Neural cell (in vitro differentiated cells): ENCODE measurements around the gene SNTB2. TPM values are rescaled to one million over a fixed set of nuclear protein-coding genes. Genes with fewer than 3 reads are reported as not detected.
"Not testable (repeated sequence)": the region's sequence is repeated elsewhere in the genome, so short reads cannot be mapped to it uniquely, and the experiment has no call there.

Experiments used
- H2AFZ ChIP-seq: fragments of 200-600, 300-800 bp; sonication (generic), shearing (Covaris generic); 2 replicates; pipeline ENCODE4 v1.6.0; 2014; ENCODE audit warnings: low read depth, mild to moderate bottlenecking, antibody characterized with exemption, low read length, moderate library complexity
- H3F3A ChIP-seq: fragments of 200-600 bp; shearing (Covaris generic); 2 replicates; pipeline ENCODE4 v1.6.1; 2016; ENCODE audit warnings: mild to moderate bottlenecking, moderate library complexity, mixed read lengths, antibody characterized with exemption, low read length; ENCODE audit not compliant: insufficient read depth, poor library complexity, severe bottlenecking
- H3K27ac ChIP-seq: fragments of 200-600, 300-800 bp; sonication (generic), shearing (Covaris generic); 2 replicates; pipeline ENCODE4 v1.5.1; 2014; ENCODE audit warnings: mild to moderate bottlenecking, low read length, moderate library complexity
- H3K27me3 ChIP-seq: fragments of 300-800, 200-600 bp; sonication (generic), shearing (Covaris generic); 2 replicates; pipeline ENCODE4 v1.6.0; 2014; ENCODE audit warnings: mild to moderate bottlenecking, low read depth, low read length, moderate library complexity; ENCODE audit not compliant: insufficient read depth
- H3K36me3 ChIP-seq: fragments of 300-800, 200-600 bp; sonication (generic), shearing (Covaris generic); 2 replicates; pipeline ENCODE4 v1.5.1; 2014; ENCODE audit warnings: mild to moderate bottlenecking, antibody characterized with exemption, low read length, moderate library complexity; ENCODE audit not compliant: insufficient read depth
- H3K4me2 ChIP-seq: fragments of 300-800, 200-600 bp; sonication (generic), shearing (Covaris generic); 2 replicates; pipeline ENCODE4 v1.6.0; 2014; ENCODE audit warnings: mild to moderate bottlenecking, low read length
- H3K4me3 ChIP-seq: fragments of 300-800, 200-600 bp; sonication (generic), shearing (Covaris generic); 2 replicates; pipeline ENCODE4 v1.5.1; 2014; ENCODE audit warnings: mild to moderate bottlenecking, low read length, moderate library complexity
- H3K79me2 ChIP-seq: fragments of 200-600 bp; shearing (Covaris generic); replicated peaks from 2 replicates; pipeline ENCODE4 v1.6.0; 2014; ENCODE audit warnings: mild to moderate bottlenecking, low read length, moderate library complexity; ENCODE audit not compliant: insufficient read depth
- H3K9ac ChIP-seq: fragments of 300-800, 200-600 bp; sonication (generic), shearing (Covaris generic); 2 replicates; pipeline ENCODE4 v1.6.1; 2016; ENCODE audit warnings: mild to moderate bottlenecking, low read length, mixed read lengths
- H3K9me2 ChIP-seq: fragments of 200-600 bp; shearing (Covaris generic); 2 replicates; pipeline ENCODE4 v1.6.1; 2016; ENCODE audit warnings: mild to moderate bottlenecking, low read length, mixed read lengths; ENCODE audit not compliant: insufficient read depth
- H3K9me3 ChIP-seq: fragments of 200-600, 300-800 bp; sonication (generic), shearing (Covaris generic); 2 replicates; pipeline ENCODE4 v1.6.1; 2016; ENCODE audit warnings: mild to moderate bottlenecking, mixed run types, low read length, moderate library complexity, mixed read lengths
- H4K20me1 ChIP-seq: fragments of 200-600 bp; shearing (Covaris generic); 2 replicates; pipeline ENCODE4 v1.6.1; 2016; ENCODE audit warnings: mild to moderate bottlenecking, mixed run types; ENCODE audit not compliant: insufficient read depth
- EP300 ChIP-seq: fragments of 450-650 bp; conservative IDR thresholded peaks from 2 replicates; pipeline ENCODE4 v1.6.1; 2014; ENCODE audit warnings: antibody characterized with exemption, mild to moderate bottlenecking, moderate library complexity; ENCODE audit not compliant: poor library complexity, severe bottlenecking
- EZH2 ChIP-seq: fragments of 200-600, 300-800 bp; shearing (Covaris generic), sonication (generic); IDR thresholded peaks from 2 replicates; pipeline ENCODE4 v1.6.1; 2014; ENCODE audit warnings: antibody characterized with exemption, low read length, borderline replicate concordance, mild to moderate bottlenecking; ENCODE audit not compliant: insufficient read depth, poor library complexity, severe bottlenecking
- MXI1 ChIP-seq: fragments of 450-650 bp; conservative IDR thresholded peaks from 2 replicates; pipeline ENCODE4 v1.6.1; 2014; ENCODE audit warnings: antibody characterized with exemption, mild to moderate bottlenecking; ENCODE audit not compliant: poor library complexity, severe bottlenecking
- POLR2AphosphoS5 ChIP-seq: IDR thresholded peaks from 2 replicates; pipeline ENCODE4 v1.6.1; 2012
- RAD21 ChIP-seq: fragments of 450-650 bp; conservative IDR thresholded peaks from 2 replicates; pipeline ENCODE4 v1.6.1; 2014; ENCODE audit warnings: antibody characterized with exemption, mild to moderate bottlenecking, moderate library complexity
- REST ChIP-seq: IDR thresholded peaks from 2 replicates; pipeline ENCODE4 v1.6.1; 2012; ENCODE audit warnings: borderline replicate concordance
- SMC3 ChIP-seq: fragments of 450-650 bp; conservative IDR thresholded peaks from 2 replicates; pipeline ENCODE4 v1.6.1; 2014; ENCODE audit warnings: antibody characterized with exemption, mild to moderate bottlenecking, moderate library complexity; ENCODE audit not compliant: poor library complexity
- TAF1 ChIP-seq: IDR thresholded peaks from 2 replicates; pipeline ENCODE4 v1.6.1; 2012; ENCODE audit warnings: low read depth
- polyA plus RNA-seq: library from polyadenylated mRNA; depleted of rRNA; stranded (reverse); fragments of >200 nt; gene quantifications from 2 replicates; pipeline ENCODE4 v1.2.3, GENCODE V29; 2014
- TF ChIP-seq, protein P1 (sequence below): fragments of 450-650 bp; IDR thresholded peaks from 2 replicates; pipeline ENCODE4 v1.5.1; 2014; ENCODE audit warnings: antibody characterized with exemption, mild to moderate bottlenecking, moderate library complexity; ENCODE audit not compliant: poor library complexity, severe bottlenecking

The SNTB2 gene
- polyA plus RNA-seq, 1 donor from 2014 or later: 7.0 TPM

GRCh38 chr16:69253870-69254341 lies 66.9 kb downstream of the SNTB2 start:
- Histone ChIP-seq H3K27me3 (no peaks in the 10 kb centered on the region), H3K4me3 (no peak overlapping the region), H3K9me3 (no peaks in the 10 kb centered on the region), H3K27ac (no peak overlapping the region), H4K20me1 (no peaks in the 10 kb centered on the region), H3K79me2 (peaks cover 4% of the 10 kb centered on the region), H3K9ac (no peak overlapping the region), H3K9me2 (no peaks in the 10 kb centered on the region), H3K4me2 (no peak overlapping the region), H2AFZ (no peak overlapping the region), H3F3A (no peaks in the 10 kb centered on the region), H3K36me3 (no peaks in the 10 kb centered on the region)
- TF ChIP-seq, protein P1, sequence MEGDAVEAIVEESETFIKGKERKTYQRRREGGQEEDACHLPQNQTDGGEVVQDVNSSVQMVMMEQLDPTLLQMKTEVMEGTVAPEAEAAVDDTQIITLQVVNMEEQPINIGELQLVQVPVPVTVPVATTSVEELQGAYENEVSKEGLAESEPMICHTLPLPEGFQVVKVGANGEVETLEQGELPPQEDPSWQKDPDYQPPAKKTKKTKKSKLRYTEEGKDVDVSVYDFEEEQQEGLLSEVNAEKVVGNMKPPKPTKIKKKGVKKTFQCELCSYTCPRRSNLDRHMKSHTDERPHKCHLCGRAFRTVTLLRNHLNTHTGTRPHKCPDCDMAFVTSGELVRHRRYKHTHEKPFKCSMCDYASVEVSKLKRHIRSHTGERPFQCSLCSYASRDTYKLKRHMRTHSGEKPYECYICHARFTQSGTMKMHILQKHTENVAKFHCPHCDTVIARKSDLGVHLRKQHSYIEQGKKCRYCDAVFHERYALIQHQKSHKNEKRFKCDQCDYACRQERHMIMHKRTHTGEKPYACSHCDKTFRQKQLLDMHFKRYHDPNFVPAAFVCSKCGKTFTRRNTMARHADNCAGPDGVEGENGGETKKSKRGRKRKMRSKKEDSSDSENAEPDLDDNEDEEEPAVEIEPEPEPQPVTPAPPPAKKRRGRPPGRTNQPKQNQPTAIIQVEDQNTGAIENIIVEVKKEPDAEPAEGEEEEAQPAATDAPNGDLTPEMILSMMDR: no peak
- TF ChIP-seq TAF1 (no peak), EP300 (no peak), POLR2AphosphoS5 (no peak), RAD21 (no peak), REST (no peak), SMC3 (no peak), EZH2 (no peak), MXI1 (no peak)

DNA sequence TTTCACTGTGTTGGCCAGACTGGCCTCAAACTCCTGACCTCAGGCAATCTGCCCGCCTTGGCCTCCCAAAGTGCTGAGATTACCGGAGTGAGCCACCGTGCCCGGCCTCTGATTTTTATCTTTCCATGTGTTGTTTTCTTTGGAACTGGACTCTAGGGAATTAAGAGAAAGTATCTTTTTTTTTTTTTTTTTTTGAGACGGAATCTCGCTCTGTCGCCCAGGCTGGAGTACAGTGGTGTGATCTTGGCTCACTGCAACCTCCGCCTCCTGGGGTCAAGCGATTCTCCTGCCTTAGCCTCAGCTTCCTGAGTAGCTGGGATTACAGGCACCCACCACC lies 72.4 kb downstream of the SNTB2 start:
- H3K36me3 ChIP-seq, H3K9me2 ChIP-seq, H4K20me1 ChIP-seq, H3F3A ChIP-seq, H2AFZ ChIP-seq, H3K4me3 ChIP-seq, H3K79me2 ChIP-seq, H3K27ac ChIP-seq, H3K9me3 ChIP-seq, H3K9ac ChIP-seq, H3K27me3 ChIP-seq, H3K4me2 ChIP-seq: not testable (repeated sequence)

DNA sequence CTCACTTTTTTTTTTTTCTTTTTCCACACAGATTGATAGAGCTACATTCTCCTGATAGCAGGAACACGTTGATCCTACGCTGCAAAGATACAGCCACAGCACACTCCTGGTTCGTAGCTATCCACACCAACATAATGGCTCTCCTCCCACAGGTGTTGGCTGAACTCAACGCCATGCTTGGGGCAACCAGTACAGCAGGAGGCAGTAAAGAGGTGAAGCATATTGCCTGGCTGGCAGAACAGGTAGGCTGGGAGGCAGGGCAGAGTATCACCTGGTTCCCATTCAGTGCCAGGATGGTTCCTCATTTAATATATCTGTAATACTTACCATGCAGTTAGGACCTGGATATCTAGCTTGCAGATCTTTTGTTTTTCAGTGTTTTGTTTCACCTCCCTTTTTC lies 73.1 kb downstream of the SNTB2 start:
- no peak overlapping the region for H3K27ac ChIP-seq
- H2AFZ ChIP-seq: no peak overlapping the region
- H4K20me1 ChIP-seq: no peaks in the 10 kb centered on the region
- no peak for TF ChIP-seq EP300
- TF ChIP-seq TAF1: no peak
- TF ChIP-seq SMC3: no peak
- no peak for TF ChIP-seq POLR2AphosphoS5
- TF ChIP-seq RAD21: no peak
- TF ChIP-seq REST: no peak
- no peak for TF ChIP-seq MXI1
- no peak for TF ChIP-seq EZH2
- TF ChIP-seq, protein P1: no peak
- H3K27me3 ChIP-seq: no peaks in the 10 kb centered on the region
- no peak overlapping the region for H3K4me3 ChIP-seq
- peaks cover 3% of the 10 kb centered on the region for H3K36me3 ChIP-seq
- peaks cover 4% of the 10 kb centered on the region for H3K79me2 ChIP-seq
- no peak overlapping the region for H3K9ac ChIP-seq
- no peak overlapping the region for H3K4me2 ChIP-seq
- H3K9me3 ChIP-seq: no peaks in the 10 kb centered on the region
- no peaks in the 10 kb centered on the region for H3F3A ChIP-seq
- no peaks in the 10 kb centered on the region for H3K9me2 ChIP-seq
